ENCODE data around the gene SENP8.

SENP8 gene

DNA sequence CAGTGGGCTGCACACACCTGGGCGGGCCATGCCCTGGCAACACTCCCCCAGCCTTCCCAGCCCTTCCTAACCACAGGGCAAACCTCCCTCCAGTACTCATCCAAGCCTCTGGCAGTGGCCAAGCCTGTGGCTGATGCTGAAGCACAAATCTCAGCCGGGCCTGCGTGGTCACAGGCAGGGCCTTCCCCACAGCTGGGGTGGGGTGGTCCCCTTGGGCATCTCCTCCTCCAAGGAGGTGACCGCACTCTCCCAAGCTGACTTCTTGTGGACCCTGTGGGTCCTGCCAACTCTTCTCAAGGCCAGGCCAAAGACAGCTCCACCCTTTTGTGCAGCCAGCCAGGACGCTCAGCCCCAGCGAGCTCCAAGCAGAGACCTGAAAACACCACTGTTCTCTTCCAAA, 58.0 kb downstream of the SENP8 start:
- Histone ChIP-seq H2AFZ (ENCODE audit: low read depth, low read length) (no peak overlapping the region), H3K79me2 (ENCODE audit: low read length) (no peaks in the 10 kb centered on the region), H3K9me3 (ENCODE audit: insufficient read depth, low read length) (no peaks in the 10 kb centered on the region), H3K4me2 (ENCODE audit: low read length) (no peak overlapping the region), H4K20me1 (ENCODE audit: insufficient read depth, low read length) (no peaks in the 10 kb centered on the region), H3K27ac (ENCODE audit: low read length) (no peak overlapping the region), H3K27me3 (ENCODE audit: low read depth, low read length) (peaks cover 24% of the 10 kb centered on the region), H3K4me3 (ENCODE audit: low read length) (no peak overlapping the region), H3K9ac (ENCODE audit: low read length) (no peak overlapping the region), H3K4me1 (ENCODE audit: low read length) (peaks cover 4% of the 10 kb centered on the region; the same call in 1 of the 2 replicates), H3K36me3 (replicated peaks; ENCODE audit: low read depth, low read length) (no peaks in the 10 kb centered on the region)
- TF ChIP-seq, protein P1, sequence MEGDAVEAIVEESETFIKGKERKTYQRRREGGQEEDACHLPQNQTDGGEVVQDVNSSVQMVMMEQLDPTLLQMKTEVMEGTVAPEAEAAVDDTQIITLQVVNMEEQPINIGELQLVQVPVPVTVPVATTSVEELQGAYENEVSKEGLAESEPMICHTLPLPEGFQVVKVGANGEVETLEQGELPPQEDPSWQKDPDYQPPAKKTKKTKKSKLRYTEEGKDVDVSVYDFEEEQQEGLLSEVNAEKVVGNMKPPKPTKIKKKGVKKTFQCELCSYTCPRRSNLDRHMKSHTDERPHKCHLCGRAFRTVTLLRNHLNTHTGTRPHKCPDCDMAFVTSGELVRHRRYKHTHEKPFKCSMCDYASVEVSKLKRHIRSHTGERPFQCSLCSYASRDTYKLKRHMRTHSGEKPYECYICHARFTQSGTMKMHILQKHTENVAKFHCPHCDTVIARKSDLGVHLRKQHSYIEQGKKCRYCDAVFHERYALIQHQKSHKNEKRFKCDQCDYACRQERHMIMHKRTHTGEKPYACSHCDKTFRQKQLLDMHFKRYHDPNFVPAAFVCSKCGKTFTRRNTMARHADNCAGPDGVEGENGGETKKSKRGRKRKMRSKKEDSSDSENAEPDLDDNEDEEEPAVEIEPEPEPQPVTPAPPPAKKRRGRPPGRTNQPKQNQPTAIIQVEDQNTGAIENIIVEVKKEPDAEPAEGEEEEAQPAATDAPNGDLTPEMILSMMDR (IDR thresholded peaks at IDR 0.05; ENCODE audit: low read depth, low read length) = no peak
- TF ChIP-seq EZH2phosphoT487 (IDR thresholded peaks at IDR 0.05; ENCODE audit: low read depth) = no peak

DNA sequence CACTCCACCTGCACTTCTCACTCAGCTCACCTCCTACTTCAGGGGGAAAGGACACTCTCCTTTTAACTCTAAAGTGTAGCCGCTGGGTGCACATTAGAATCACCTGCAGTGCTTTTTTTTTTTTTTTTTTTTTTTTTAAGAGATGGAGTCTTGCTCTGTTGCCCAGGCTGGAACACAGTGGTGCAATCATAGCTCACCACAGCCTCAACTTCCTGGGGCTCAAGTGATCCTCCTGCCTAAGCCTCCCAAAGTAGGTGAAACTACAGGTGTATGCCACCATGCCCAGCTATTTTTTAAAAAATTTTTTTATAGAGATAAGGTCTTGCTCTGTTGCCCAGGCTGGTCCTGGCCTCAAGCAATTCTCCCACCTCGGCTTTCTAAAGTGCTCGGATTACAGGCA, 58.5 kb downstream of the SENP8 start:
- no peak for TF ChIP-seq EZH2phosphoT487 (IDR thresholded peaks at IDR 0.05; ENCODE audit: low read depth)
- TF ChIP-seq, protein P1 (IDR thresholded peaks at IDR 0.05; ENCODE audit: low read depth, low read length) = no peak
- H3K4me2 ChIP-seq (ENCODE audit: low read length) = no peak overlapping the region
- H2AFZ ChIP-seq (ENCODE audit: low read depth, low read length) = no peak overlapping the region
- no peak overlapping the region for H3K9ac ChIP-seq (ENCODE audit: low read length)
- H3K4me3 ChIP-seq (ENCODE audit: low read length) = no peak overlapping the region
- H3K27me3 ChIP-seq (ENCODE audit: low read depth, low read length) = peaks cover 24% of the 10 kb centered on the region
- no peak overlapping the region for H3K27ac ChIP-seq (ENCODE audit: low read length)
- H3K4me1 ChIP-seq (ENCODE audit: low read length) = peaks cover 4% of the 10 kb centered on the region; the same call in 1 of the 2 replicates
- H3K9me3 ChIP-seq (ENCODE audit: insufficient read depth, low read length) = no peaks in the 10 kb centered on the region
- no peaks in the 10 kb centered on the region for H3K36me3 ChIP-seq (replicated peaks; ENCODE audit: low read depth, low read length)
- no peaks in the 10 kb centered on the region for H3K79me2 ChIP-seq (ENCODE audit: low read length)
- H4K20me1 ChIP-seq (ENCODE audit: insufficient read depth, low read length) = no peaks in the 10 kb centered on the region

DNA sequence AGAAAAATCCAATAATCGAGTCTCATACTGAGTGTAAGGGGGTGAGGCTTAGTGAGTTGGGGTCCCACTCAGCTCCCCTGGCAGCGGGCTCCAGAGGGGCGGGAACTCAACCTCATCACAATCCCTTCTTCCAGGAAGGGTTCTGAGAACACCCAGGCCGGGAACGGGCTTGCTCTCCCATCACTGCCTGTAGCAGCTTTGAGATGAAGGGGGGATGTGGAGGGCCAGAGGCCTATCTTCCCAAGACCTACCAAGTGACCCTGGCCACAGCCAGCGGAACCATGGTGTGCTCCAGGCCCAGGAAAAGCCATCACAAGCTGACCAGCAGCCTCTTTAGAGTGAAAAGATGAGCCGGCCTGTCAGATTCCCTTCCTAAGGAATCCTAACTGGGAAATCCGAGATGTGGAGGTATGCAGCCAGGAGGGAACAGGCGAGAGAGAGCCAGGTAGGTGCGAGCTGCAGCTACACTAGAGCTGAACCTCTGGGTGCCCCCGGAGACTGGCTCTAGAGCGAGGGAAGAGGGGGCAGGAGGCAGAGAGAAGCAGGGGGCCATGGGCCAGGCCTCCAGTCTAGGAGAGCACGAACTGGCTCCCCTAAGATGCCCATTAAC, 60.9 kb downstream of the SENP8 start:
- Histone ChIP-seq H3K9ac (ENCODE audit: low read length) (no peak overlapping the region), H3K36me3 (replicated peaks; ENCODE audit: low read depth, low read length) (no peaks in the 10 kb centered on the region), H3K79me2 (ENCODE audit: low read length) (no peaks in the 10 kb centered on the region), H2AFZ (ENCODE audit: low read depth, low read length) (no peak overlapping the region), H3K27ac (ENCODE audit: low read length) (no peak overlapping the region), H3K4me2 (ENCODE audit: low read length) (no peak overlapping the region), H3K27me3 (ENCODE audit: low read depth, low read length) (peaks cover 14% of the 10 kb centered on the region), H4K20me1 (ENCODE audit: insufficient read depth, low read length) (no peaks in the 10 kb centered on the region), H3K4me3 (ENCODE audit: low read length) (no peak overlapping the region), H3K4me1 (ENCODE audit: low read length) (peaks cover 4% of the 10 kb centered on the region; the same call in 1 of the 2 replicates), H3K9me3 (ENCODE audit: insufficient read depth, low read length) (no peaks in the 10 kb centered on the region)
- no peak for TF ChIP-seq EZH2phosphoT487 (IDR thresholded peaks at IDR 0.05; ENCODE audit: low read depth)
- TF ChIP-seq, protein P1 (IDR thresholded peaks at IDR 0.05; ENCODE audit: low read depth, low read length) = no peak

DNA sequence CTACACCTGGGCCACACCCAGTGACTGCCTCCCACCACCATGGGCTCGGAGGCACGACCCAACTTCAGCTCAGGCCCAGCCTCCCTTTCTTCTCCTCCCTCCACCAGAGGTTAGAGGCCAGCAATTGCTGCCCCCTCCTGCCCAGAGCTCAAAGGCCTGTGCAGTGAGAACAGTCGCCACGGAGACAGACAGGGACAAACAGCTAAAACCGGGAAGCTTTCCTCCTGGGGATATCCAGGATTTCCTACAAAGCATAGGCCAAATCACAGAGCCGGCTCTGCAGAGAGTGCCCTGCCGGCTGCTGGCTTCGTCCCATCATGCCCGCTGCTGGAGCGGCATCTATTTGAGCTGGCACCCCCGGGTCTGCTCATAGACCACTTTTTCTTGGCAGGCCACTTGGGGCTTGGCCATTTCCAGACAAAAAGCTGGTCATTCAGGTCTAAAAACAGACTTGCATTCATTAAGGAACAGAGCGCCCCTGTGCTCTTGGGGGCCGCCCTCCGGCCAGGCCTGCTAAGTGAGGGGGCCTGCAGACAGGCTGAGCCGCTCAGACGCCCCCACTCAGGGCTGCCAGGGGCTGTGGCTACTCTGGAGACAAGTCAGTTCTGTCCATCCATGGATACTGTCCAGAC, 61.9 kb downstream of the SENP8 start:
- no peak for TF ChIP-seq EZH2phosphoT487 (IDR thresholded peaks at IDR 0.05; ENCODE audit: low read depth)
- TF ChIP-seq, protein P1 (IDR thresholded peaks at IDR 0.05; ENCODE audit: low read depth, low read length) = no peak
- H3K27me3 ChIP-seq (ENCODE audit: low read depth, low read length) = 0 out of 2 replicates have a peak, but pooled peaks cover 9% of the 10 kb centered on the region
- H2AFZ ChIP-seq (ENCODE audit: low read depth, low read length) = no peak overlapping the region
- no peak overlapping the region for H3K9ac ChIP-seq (ENCODE audit: low read length)
- no peaks in the 10 kb centered on the region for H3K79me2 ChIP-seq (ENCODE audit: low read length)
- no peaks in the 10 kb centered on the region for H4K20me1 ChIP-seq (ENCODE audit: insufficient read depth, low read length)
- no peak overlapping the region for H3K4me3 ChIP-seq (ENCODE audit: low read length)
- H3K4me1 ChIP-seq (ENCODE audit: low read length) = no peaks in the 10 kb centered on the region; the same call in 1 of the 2 replicates
- H3K9me3 ChIP-seq (ENCODE audit: insufficient read depth, low read length) = no peaks in the 10 kb centered on the region
- no peaks in the 10 kb centered on the region for H3K36me3 ChIP-seq (replicated peaks; ENCODE audit: low read depth, low read length)
- H3K4me2 ChIP-seq (ENCODE audit: low read length) = no peak overlapping the region
- H3K27ac ChIP-seq (ENCODE audit: low read length) = no peak overlapping the region
